ENCODE data around the gene CELF1.

DNA sequence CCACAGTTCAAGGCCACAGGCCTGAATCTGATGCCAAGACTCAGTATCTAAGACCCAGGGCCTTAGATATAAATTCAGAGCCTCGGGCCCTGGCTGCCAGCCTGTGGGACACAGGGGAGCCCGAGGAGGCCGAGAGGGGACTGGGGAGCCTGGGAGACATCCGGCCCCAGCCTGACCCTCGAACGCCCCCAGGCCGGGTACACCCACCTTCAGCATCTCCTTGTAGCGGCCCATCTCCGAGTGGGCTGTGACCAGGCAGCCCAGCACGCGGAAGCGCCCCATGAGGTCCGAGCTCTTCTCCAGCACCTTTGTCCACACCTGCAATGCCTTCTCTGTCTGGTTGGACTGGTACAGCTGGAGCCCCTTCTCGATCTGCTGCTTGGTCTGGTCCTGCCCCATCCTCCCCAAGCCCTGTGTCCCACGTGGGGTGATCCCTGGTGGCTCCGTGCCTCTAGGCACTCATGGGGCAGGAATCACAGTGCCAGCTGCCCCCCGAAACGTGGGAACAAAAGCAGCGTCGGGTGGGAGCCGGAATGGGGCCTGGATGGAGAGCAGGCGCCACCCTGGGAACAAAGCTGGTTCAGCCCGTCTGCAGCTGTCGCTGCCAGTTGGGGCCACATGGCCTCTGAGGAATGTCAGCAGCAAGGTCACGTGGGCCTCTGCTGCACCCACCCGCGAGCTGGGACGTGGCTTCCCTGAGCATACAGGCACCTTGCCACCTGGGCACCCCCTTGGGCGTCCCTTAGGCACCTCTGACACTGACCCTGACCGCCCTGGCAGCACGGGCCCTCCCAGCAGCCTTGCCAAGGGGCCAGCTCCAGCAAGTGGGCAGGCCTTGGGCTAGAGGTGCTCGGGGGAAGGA is 104.1 kb downstream of the CELF1 start, which contains the start of gene RAPSN:
- TF ChIP-seq JUND (IDR thresholded peaks at IDR 0.05): no peak
- TF ChIP-seq RAD21 (IDR thresholded peaks at IDR 0.05; ENCODE audit: low read length): no peak
- TF ChIP-seq, protein P1, sequence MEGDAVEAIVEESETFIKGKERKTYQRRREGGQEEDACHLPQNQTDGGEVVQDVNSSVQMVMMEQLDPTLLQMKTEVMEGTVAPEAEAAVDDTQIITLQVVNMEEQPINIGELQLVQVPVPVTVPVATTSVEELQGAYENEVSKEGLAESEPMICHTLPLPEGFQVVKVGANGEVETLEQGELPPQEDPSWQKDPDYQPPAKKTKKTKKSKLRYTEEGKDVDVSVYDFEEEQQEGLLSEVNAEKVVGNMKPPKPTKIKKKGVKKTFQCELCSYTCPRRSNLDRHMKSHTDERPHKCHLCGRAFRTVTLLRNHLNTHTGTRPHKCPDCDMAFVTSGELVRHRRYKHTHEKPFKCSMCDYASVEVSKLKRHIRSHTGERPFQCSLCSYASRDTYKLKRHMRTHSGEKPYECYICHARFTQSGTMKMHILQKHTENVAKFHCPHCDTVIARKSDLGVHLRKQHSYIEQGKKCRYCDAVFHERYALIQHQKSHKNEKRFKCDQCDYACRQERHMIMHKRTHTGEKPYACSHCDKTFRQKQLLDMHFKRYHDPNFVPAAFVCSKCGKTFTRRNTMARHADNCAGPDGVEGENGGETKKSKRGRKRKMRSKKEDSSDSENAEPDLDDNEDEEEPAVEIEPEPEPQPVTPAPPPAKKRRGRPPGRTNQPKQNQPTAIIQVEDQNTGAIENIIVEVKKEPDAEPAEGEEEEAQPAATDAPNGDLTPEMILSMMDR (IDR thresholded peaks at IDR 0.05): no peak
- no peak for TF ChIP-seq NRF1 (IDR thresholded peaks at IDR 0.05; ENCODE audit: low read depth, low read length)
- TF ChIP-seq, protein P2, sequence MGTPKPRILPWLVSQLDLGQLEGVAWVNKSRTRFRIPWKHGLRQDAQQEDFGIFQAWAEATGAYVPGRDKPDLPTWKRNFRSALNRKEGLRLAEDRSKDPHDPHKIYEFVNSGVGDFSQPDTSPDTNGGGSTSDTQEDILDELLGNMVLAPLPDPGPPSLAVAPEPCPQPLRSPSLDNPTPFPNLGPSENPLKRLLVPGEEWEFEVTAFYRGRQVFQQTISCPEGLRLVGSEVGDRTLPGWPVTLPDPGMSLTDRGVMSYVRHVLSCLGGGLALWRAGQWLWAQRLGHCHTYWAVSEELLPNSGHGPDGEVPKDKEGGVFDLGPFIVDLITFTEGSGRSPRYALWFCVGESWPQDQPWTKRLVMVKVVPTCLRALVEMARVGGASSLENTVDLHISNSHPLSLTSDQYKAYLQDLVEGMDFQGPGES (IDR thresholded peaks at IDR 0.05; ENCODE audit: low read depth, low read length): no peak
- no peak for TF ChIP-seq EP300 (IDR thresholded peaks at IDR 0.05; ENCODE audit: borderline replicate concordance in 1 of 2, low read depth in 1 of 2, low read length in 1 of 2)
